Measurements from ENCODE around the gene NKD1. TPM values are rescaled to one million over a fixed set of nuclear protein-coding genes. Genes with fewer than 3 reads are reported as not detected.

The NKD1 gene
- total and polyA plus RNA-seq, 9 donors, result 2.5 to 72.1 (median 12.7) TPM

DNA sequence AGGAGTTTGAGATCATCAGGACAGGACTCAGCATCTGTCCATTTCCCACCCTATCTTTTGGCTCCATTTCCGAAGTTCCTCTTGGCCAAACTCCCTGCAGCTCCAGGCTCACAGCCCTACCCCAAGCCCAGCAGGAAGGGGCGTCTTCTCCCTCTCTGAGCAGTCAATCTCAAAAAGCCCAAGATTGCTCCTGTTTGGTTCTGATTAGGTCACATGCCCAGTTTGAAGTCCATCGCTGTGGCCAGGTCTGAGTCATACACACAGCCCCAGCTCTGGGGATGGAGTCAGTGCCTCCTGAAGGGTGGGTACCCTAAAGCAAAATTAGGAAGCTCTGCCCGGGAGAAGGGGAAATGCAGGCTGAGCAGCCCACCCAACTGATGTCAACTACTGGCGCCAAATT, 109.0 kb downstream of the NKD1 start:
- no peak overlapping the region for H3K4me3 ChIP-seq
- no peaks in the 10 kb centered on the region for H3K36me3 ChIP-seq
- DNase-seq, result no peak
- intact Hi-C loops (cut with DNase I), result no loop called here
- H3K9me3 ChIP-seq, result no peaks in the 10 kb centered on the region
- H3K4me1 ChIP-seq (ENCODE audit: insufficient read depth), result no peaks in the 10 kb centered on the region
- H3K27ac ChIP-seq, result no peak overlapping the region
- 39 to 47% (median 40%) methylated on average over 5 of the region's 5 CpGs for WGBS, 3 donors
- TF ChIP-seq EP300 (IDR thresholded peaks at IDR 0.05) (no peak), POLR2A (IDR thresholded peaks at IDR 0.05) (no peak)
- TF ChIP-seq, protein P1, sequence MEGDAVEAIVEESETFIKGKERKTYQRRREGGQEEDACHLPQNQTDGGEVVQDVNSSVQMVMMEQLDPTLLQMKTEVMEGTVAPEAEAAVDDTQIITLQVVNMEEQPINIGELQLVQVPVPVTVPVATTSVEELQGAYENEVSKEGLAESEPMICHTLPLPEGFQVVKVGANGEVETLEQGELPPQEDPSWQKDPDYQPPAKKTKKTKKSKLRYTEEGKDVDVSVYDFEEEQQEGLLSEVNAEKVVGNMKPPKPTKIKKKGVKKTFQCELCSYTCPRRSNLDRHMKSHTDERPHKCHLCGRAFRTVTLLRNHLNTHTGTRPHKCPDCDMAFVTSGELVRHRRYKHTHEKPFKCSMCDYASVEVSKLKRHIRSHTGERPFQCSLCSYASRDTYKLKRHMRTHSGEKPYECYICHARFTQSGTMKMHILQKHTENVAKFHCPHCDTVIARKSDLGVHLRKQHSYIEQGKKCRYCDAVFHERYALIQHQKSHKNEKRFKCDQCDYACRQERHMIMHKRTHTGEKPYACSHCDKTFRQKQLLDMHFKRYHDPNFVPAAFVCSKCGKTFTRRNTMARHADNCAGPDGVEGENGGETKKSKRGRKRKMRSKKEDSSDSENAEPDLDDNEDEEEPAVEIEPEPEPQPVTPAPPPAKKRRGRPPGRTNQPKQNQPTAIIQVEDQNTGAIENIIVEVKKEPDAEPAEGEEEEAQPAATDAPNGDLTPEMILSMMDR (IDR thresholded peaks at IDR 0.05), result no peak
- H3K27me3 ChIP-seq, result no peaks in the 10 kb centered on the region

DNA sequence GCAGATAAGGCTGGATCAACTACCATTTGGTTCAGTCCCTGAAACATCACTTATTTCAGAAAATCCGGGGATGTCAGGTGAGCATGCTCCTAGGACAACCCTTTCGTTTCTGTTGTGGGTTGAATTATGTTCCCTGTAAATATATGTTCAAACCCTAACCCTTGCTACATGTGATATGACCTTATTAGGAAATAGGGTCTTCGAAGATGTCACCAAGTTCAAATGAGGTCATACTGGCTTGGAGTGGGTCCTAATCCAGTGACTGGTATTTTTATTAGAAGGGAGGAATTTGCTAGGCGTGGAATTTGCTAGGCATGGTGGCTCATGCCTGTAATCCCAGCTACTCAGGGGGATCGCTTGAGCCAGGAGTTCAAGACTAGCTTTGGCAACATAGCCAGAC, 111.6 kb downstream of the NKD1 start:
- TF ChIP-seq, protein P1 (IDR thresholded peaks at IDR 0.05), result no peak
- TF ChIP-seq EP300 (IDR thresholded peaks at IDR 0.05) (no peak), POLR2A (IDR thresholded peaks at IDR 0.05) (no peak)
- Histone ChIP-seq H3K36me3 (no peaks in the 10 kb centered on the region), H3K4me1 (ENCODE audit: insufficient read depth) (no peaks in the 10 kb centered on the region), H3K9me3 (no peaks in the 10 kb centered on the region), H3K4me3 (no peak overlapping the region), H3K27ac (no peak overlapping the region), H3K27me3 (no peaks in the 10 kb centered on the region)
- no peak for DNase-seq
- 79 to 88% (median 86%) methylated on average over 5 of the region's 5 CpGs for WGBS, 3 donors
- intact Hi-C loops (cut with DNase I), result loop anchor here (5.0 to 10.0 kb wide), 5 partner anchors 115 to 1147 kb away; partner anchors contain the start of genes CNEP1R1 (in 1 of the 4) and NKD1 (in 1 of the 4)

DNA sequence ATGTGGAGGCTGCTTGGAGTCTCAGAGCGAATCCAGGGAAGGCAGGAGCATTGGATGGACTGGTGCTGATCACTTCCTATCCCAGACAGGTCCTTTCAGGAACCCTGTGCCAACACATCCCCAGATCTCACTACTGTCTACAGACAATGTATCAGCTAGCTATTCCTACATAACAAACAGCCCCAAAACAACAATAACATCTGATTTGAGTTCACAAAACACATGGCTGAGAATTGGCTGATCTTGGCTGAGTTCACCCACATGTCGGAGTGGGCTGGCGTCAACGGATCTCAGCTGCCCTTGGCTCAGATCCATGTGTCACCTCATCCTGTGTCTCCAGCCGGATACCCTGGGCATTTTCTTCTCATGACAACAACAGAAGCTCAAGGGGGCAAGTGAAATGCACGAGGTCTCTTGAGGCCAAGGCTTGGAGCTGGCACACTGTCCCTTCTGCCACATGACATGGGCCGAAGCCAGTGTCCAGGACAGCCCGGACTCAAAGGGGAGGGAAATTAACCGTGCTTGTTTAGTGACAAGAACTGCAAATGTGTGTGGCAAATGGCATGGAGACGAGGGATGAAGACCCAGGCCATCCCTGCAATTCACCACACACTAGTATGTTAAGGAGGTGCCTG, 114.2 kb downstream of the NKD1 start:
- Histone ChIP-seq H3K36me3 (no peaks in the 10 kb centered on the region), H3K4me3 (no peak overlapping the region), H3K27ac (no peak overlapping the region), H3K4me1 (ENCODE audit: insufficient read depth) (peaks cover 1% of the 10 kb centered on the region), H3K9me3 (no peaks in the 10 kb centered on the region), H3K27me3 (no peaks in the 10 kb centered on the region)
- TF ChIP-seq POLR2A (IDR thresholded peaks at IDR 0.05) (no peak), EP300 (IDR thresholded peaks at IDR 0.05) (no peak)
- TF ChIP-seq, protein P1 (IDR thresholded peaks at IDR 0.05), result no peak
- DNase-seq, result no peak
- intact Hi-C loops (cut with DNase I), result loop anchor here (5.0 to 10.0 kb wide), 5 partner anchors 118 to 1145 kb away; partner anchors contain the start of genes CNEP1R1 (in 1 of the 4) and NKD1 (in 1 of the 4)
- WGBS, 3 donors, result 92 to 93% (median 92%) methylated on average over 10 of the region's 10 CpGs

DNA sequence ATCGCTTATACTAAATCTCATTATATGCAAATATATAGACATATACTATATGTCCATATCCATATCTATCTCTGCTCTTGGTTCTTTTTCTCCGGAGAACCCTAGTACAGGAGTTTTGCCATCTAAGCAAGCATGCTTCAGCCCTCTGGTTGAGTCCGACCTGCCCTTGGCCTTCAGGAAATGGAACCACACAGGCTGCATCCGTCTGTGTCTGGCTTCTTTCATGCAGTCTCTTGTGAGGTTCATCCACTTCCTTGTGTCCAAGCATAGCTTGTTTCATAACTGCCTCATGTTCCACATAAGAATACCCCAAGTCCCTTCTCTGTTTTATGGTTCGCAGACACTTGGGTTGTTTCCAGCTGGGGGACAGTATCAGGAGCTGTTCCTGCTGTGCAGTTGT, 116.1 kb downstream of the NKD1 start:
- Histone ChIP-seq H3K27me3 (no peaks in the 10 kb centered on the region), H3K9me3 (no peaks in the 10 kb centered on the region), H3K4me1 (ENCODE audit: insufficient read depth) (peaks cover 1% of the 10 kb centered on the region), H3K4me3 (no peak overlapping the region), H3K36me3 (no peaks in the 10 kb centered on the region), H3K27ac (no peak overlapping the region)
- TF ChIP-seq, protein P1 (IDR thresholded peaks at IDR 0.05), result no peak
- TF ChIP-seq POLR2A (IDR thresholded peaks at IDR 0.05) (no peak), EP300 (IDR thresholded peaks at IDR 0.05) (no peak)
- 86 to 95% (median 86%) methylated on average over 5 of the region's 5 CpGs for WGBS, 3 donors
- DNase-seq, result no peak
- intact Hi-C loops (cut with DNase I), result loop anchor here (5.0 to 10.0 kb wide), 5 partner anchors 119 to 1143 kb away; partner anchors contain the start of genes CNEP1R1 (in 1 of the 4) and NKD1 (in 1 of the 4)
